ENCODE results near the gene UROC1.

Gene UROC1

GRCh38 chr3:126448136-126448892 lies 69.3 kb downstream of the UROC1 start:
- no peak overlapping the region for H2BK15ac ChIP-seq (ENCODE audit: low read depth, poor library complexity, severe bottlenecking)
- no peak overlapping the region for H2BK12ac ChIP-seq (ENCODE audit: low read length in 2 of 2)
- no peak overlapping the region for H3K4me2 ChIP-seq (ENCODE audit: low read length, poor library complexity, severe bottlenecking)
- H2BK120ac ChIP-seq (ENCODE audit: low read depth, low read length), result no peak overlapping the region
- no peak overlapping the region for H3K23ac ChIP-seq (ENCODE audit: low read length in 2 of 2)
- no peak for DNase-seq
- peaks cover 19% of the 10 kb centered on the region for H3K4me1 ChIP-seq (ENCODE audit: control insufficient read depth, insufficient read depth, low read depth, low read length)
- H3K9ac ChIP-seq (ENCODE audit: low read length), result no peak overlapping the region
- H2AFZ ChIP-seq (ENCODE audit: low read depth, low read length), result no peak overlapping the region
- no peak overlapping the region for H2AK5ac ChIP-seq (ENCODE audit: low read length, severe bottlenecking)
- no peaks in the 10 kb centered on the region for H3K9me3 ChIP-seq (ENCODE audit: control insufficient read depth, low read length)
- H3K4ac ChIP-seq (ENCODE audit: low read depth in 1 of 2, low read length in 2 of 2), result no peak overlapping the region
- no peaks in the 10 kb centered on the region for H3K27me3 ChIP-seq (ENCODE audit: control insufficient read depth in 1 of 2, insufficient read depth in 1 of 2, low read length in 2 of 2)
- 97% methylated on average over 16 of the region's 17 CpGs for WGBS
- H3K18ac ChIP-seq (ENCODE audit: low read depth in 1 of 2, low read length in 2 of 2), result no peak overlapping the region
- H3K36me3 ChIP-seq (ENCODE audit: control insufficient read depth in 1 of 2, insufficient read depth in 2 of 2, low read depth in 1 of 2, low read length in 2 of 2), result peaks cover 43 to 64% of the 10 kb centered on the region in 2 experiments
- no peak overlapping the region for H4K8ac ChIP-seq (ENCODE audit: low read length)
- no peak overlapping the region for H3K27ac ChIP-seq (ENCODE audit: low read length, poor library complexity, severe bottlenecking)
- H3K79me1 ChIP-seq (replicated peaks; ENCODE audit: low read length, poor library complexity, severe bottlenecking), result peaks cover 22% of the 10 kb centered on the region
- H3K4me3 ChIP-seq (ENCODE audit: insufficient read depth in 1 of 2, low read depth in 1 of 2, low read length in 2 of 2), result no peak overlapping the region
- H3K14ac ChIP-seq (ENCODE audit: low read length in 2 of 2), result no peak overlapping the region
- no peak overlapping the region for H4K91ac ChIP-seq (ENCODE audit: low read length)
- H2BK5ac ChIP-seq (ENCODE audit: low read depth, low read length, poor library complexity, severe bottlenecking), result no peak overlapping the region

GRCh38 chr3:126447456-126448106 lies 70.0 kb downstream of the UROC1 start:
- Histone ChIP-seq H2AFZ (ENCODE audit: low read depth, low read length) (no peak overlapping the region), H3K9ac (ENCODE audit: low read length) (no peak overlapping the region), H3K79me1 (replicated peaks; ENCODE audit: low read length, poor library complexity, severe bottlenecking) (peaks cover 20% of the 10 kb centered on the region), H3K4ac (ENCODE audit: low read depth in 1 of 2, low read length in 2 of 2) (no peak overlapping the region), H3K14ac (ENCODE audit: low read length in 2 of 2) (no peak overlapping the region), H3K4me1 (ENCODE audit: control insufficient read depth, insufficient read depth, low read depth, low read length) (peaks cover 19% of the 10 kb centered on the region), H4K91ac (ENCODE audit: low read length) (no peak overlapping the region), H2BK12ac (ENCODE audit: low read length in 2 of 2) (no peak overlapping the region), H3K9me3 (ENCODE audit: control insufficient read depth, low read length) (no peaks in the 10 kb centered on the region), H3K4me3 (ENCODE audit: insufficient read depth in 1 of 2, low read depth in 1 of 2, low read length in 2 of 2) (no peak overlapping the region), H3K27ac (ENCODE audit: low read length, poor library complexity, severe bottlenecking) (no peak overlapping the region), H3K4me2 (ENCODE audit: low read length, poor library complexity, severe bottlenecking) (no peak overlapping the region), H2BK15ac (ENCODE audit: low read depth, poor library complexity, severe bottlenecking) (no peak overlapping the region), H3K18ac (ENCODE audit: low read depth in 1 of 2, low read length in 2 of 2) (no peak overlapping the region), H2AK5ac (ENCODE audit: low read length, severe bottlenecking) (no peak overlapping the region), H4K8ac (ENCODE audit: low read length) (no peak overlapping the region), H3K23ac (ENCODE audit: low read length in 2 of 2) (no peak overlapping the region), H2BK5ac (ENCODE audit: low read depth, low read length, poor library complexity, severe bottlenecking) (no peak overlapping the region), H3K36me3 (ENCODE audit: control insufficient read depth in 1 of 2, insufficient read depth in 2 of 2, low read depth in 1 of 2, low read length in 2 of 2) (peaks cover 41 to 58% of the 10 kb centered on the region in 2 experiments), H2BK120ac (ENCODE audit: low read depth, low read length) (no peak overlapping the region), H3K27me3 (ENCODE audit: control insufficient read depth in 1 of 2, insufficient read depth in 1 of 2, low read length in 2 of 2) (no peaks in the 10 kb centered on the region)
- DNase-seq, result no peak
- 96% methylated on average over 12 of the region's 12 CpGs for WGBS

GRCh38 chr3:126446791-126447190 lies 70.8 kb downstream of the UROC1 start:
- Histone ChIP-seq H2BK5ac (ENCODE audit: low read depth, low read length, poor library complexity, severe bottlenecking) (no peak overlapping the region), H3K9me3 (ENCODE audit: control insufficient read depth, low read length) (no peaks in the 10 kb centered on the region), H3K36me3 (ENCODE audit: control insufficient read depth in 1 of 2, insufficient read depth in 2 of 2, low read depth in 1 of 2, low read length in 2 of 2) (peaks cover 35 to 50% of the 10 kb centered on the region in 2 experiments), H3K23ac (ENCODE audit: low read length in 2 of 2) (no peak overlapping the region), H2AFZ (ENCODE audit: low read depth, low read length) (no peak overlapping the region), H2BK15ac (ENCODE audit: low read depth, poor library complexity, severe bottlenecking) (no peak overlapping the region), H3K18ac (ENCODE audit: low read depth in 1 of 2, low read length in 2 of 2) (no peak overlapping the region), H2AK5ac (ENCODE audit: low read length, severe bottlenecking) (no peak overlapping the region), H3K9ac (ENCODE audit: low read length) (no peak overlapping the region), H3K27me3 (ENCODE audit: control insufficient read depth in 1 of 2, insufficient read depth in 1 of 2, low read length in 2 of 2) (no peaks in the 10 kb centered on the region), H3K79me1 (replicated peaks; ENCODE audit: low read length, poor library complexity, severe bottlenecking) (peaks cover 15% of the 10 kb centered on the region), H3K4me2 (ENCODE audit: low read length, poor library complexity, severe bottlenecking) (no peak overlapping the region), H3K4me1 (ENCODE audit: control insufficient read depth, insufficient read depth, low read depth, low read length) (peaks cover 19% of the 10 kb centered on the region), H4K8ac (ENCODE audit: low read length) (no peak overlapping the region), H2BK12ac (ENCODE audit: low read length in 2 of 2) (no peak overlapping the region), H4K91ac (ENCODE audit: low read length) (no peak overlapping the region), H3K27ac (ENCODE audit: low read length, poor library complexity, severe bottlenecking) (no peak overlapping the region), H2BK120ac (ENCODE audit: low read depth, low read length) (no peak overlapping the region), H3K4ac (ENCODE audit: low read depth in 1 of 2, low read length in 2 of 2) (no peak overlapping the region), H3K14ac (ENCODE audit: low read length in 2 of 2) (no peak overlapping the region), H3K4me3 (ENCODE audit: insufficient read depth in 1 of 2, low read depth in 1 of 2, low read length in 2 of 2) (no peak overlapping the region)
- WGBS, result 83% methylated on average over 1 of the region's 2 CpGs
- no peak for DNase-seq

GRCh38 chr3:126446301-126446700 lies 71.3 kb downstream of the UROC1 start:
- H2BK12ac ChIP-seq (ENCODE audit: low read length in 2 of 2), result no peak overlapping the region
- no peak overlapping the region for H3K23ac ChIP-seq (ENCODE audit: low read length in 2 of 2)
- H3K27me3 ChIP-seq (ENCODE audit: control insufficient read depth in 1 of 2, insufficient read depth in 1 of 2, low read length in 2 of 2), result no peaks in the 10 kb centered on the region
- no peak overlapping the region for H2BK5ac ChIP-seq (ENCODE audit: low read depth, low read length, poor library complexity, severe bottlenecking)
- peaks cover 35 to 45% of the 10 kb centered on the region in 2 experiments for H3K36me3 ChIP-seq (ENCODE audit: control insufficient read depth in 1 of 2, insufficient read depth in 2 of 2, low read depth in 1 of 2, low read length in 2 of 2)
- peaks cover 19% of the 10 kb centered on the region for H3K4me1 ChIP-seq (ENCODE audit: control insufficient read depth, insufficient read depth, low read depth, low read length)
- no peak for DNase-seq
- no peak overlapping the region for H3K4me2 ChIP-seq (ENCODE audit: low read length, poor library complexity, severe bottlenecking)
- no peak overlapping the region for H2BK15ac ChIP-seq (ENCODE audit: low read depth, poor library complexity, severe bottlenecking)
- H3K79me1 ChIP-seq (replicated peaks; ENCODE audit: low read length, poor library complexity, severe bottlenecking), result peaks cover 12% of the 10 kb centered on the region
- no peak overlapping the region for H2AFZ ChIP-seq (ENCODE audit: low read depth, low read length)
- no peak overlapping the region for H3K9ac ChIP-seq (ENCODE audit: low read length)
- H3K4ac ChIP-seq (ENCODE audit: low read depth in 1 of 2, low read length in 2 of 2), result no peak overlapping the region
- no peaks in the 10 kb centered on the region for H3K9me3 ChIP-seq (ENCODE audit: control insufficient read depth, low read length)
- H2AK5ac ChIP-seq (ENCODE audit: low read length, severe bottlenecking), result no peak overlapping the region
- WGBS, result 91% methylated on average over 7 of the region's 8 CpGs
- H3K4me3 ChIP-seq (ENCODE audit: insufficient read depth in 1 of 2, low read depth in 1 of 2, low read length in 2 of 2), result no peak overlapping the region
- peak overlapping the region; percentile 64 for H4K91ac ChIP-seq (ENCODE audit: low read length)
- no peak overlapping the region for H4K8ac ChIP-seq (ENCODE audit: low read length)
- H3K14ac ChIP-seq (ENCODE audit: low read length in 2 of 2), result no peak overlapping the region
- peak overlapping the region; percentile 11 for H3K27ac ChIP-seq (ENCODE audit: low read length, poor library complexity, severe bottlenecking)
- H3K18ac ChIP-seq (ENCODE audit: low read depth in 1 of 2, low read length in 2 of 2), result no peak overlapping the region
- H2BK120ac ChIP-seq (ENCODE audit: low read depth, low read length), result no peak overlapping the region
